ENCODE results near the gene MAP4K5. TPM values are rescaled to one million over a fixed set of nuclear protein-coding genes. Genes with fewer than 3 reads are reported as not detected.
"Not testable (repeated sequence)": the region's sequence is repeated elsewhere in the genome, so short reads cannot be mapped to it uniquely, and the experiment has no call there.

Gene MAP4K5
- total RNA-seq, 1 donor from 2014 or later = 87.5 TPM

- DNase-seq (ENCODE audit: low read depth) = peak; percentile 53
These were observed 521 bp downstream of the MAP4K5 start for GRCh38 chr14:50531595-50532501.

GRCh38 chr14:50530794-50531365 lies 1.5 kb downstream of the MAP4K5 start:
- DNase-seq (ENCODE audit: low read depth) = no peak

- DNase-seq (ENCODE audit: low read depth) = no peak
These were observed 2.0 kb downstream of the MAP4K5 start for GRCh38 chr14:50530358-50530757.

- DNase-seq (ENCODE audit: low read depth) = no peak
These were observed 2.8 kb downstream of the MAP4K5 start for GRCh38 chr14:50529288-50530179.

- no peak for DNase-seq (ENCODE audit: low read depth)
These were observed 4.4 kb downstream of the MAP4K5 start for GRCh38 chr14:50528000-50528399.

GRCh38 chr14:50524731-50525515 lies 7.4 kb downstream of the MAP4K5 start:
- no peak for DNase-seq (ENCODE audit: low read depth)

GRCh38 chr14:50524060-50524459 lies 8.3 kb downstream of the MAP4K5 start:
- no peak for DNase-seq (ENCODE audit: low read depth)

GRCh38 chr14:50523271-50524041 lies 8.9 kb downstream of the MAP4K5 start:
- no peak for DNase-seq (ENCODE audit: low read depth)

- DNase-seq (ENCODE audit: low read depth) = no peak
These were observed 10.4 kb downstream of the MAP4K5 start for GRCh38 chr14:50521912-50522341.

GRCh38 chr14:50520947-50521815 lies 11.2 kb downstream of the MAP4K5 start:
- DNase-seq (ENCODE audit: low read depth) = peak; percentile 53

GRCh38 chr14:50516091-50516490 lies 16.3 kb downstream of the MAP4K5 start:
- no peak for DNase-seq (ENCODE audit: low read depth)

GRCh38 chr14:50512463-50512862 lies 19.9 kb downstream of the MAP4K5 start:
- no peak for DNase-seq (ENCODE audit: low read depth)

GRCh38 chr14:50510157-50510556 lies 22.2 kb downstream of the MAP4K5 start:
- DNase-seq (ENCODE audit: low read depth) = no peak

GRCh38 chr14:50507078-50507477 lies 25.3 kb downstream of the MAP4K5 start:
- not testable (repeated sequence) for DNase-seq (ENCODE audit: low read depth)

GRCh38 chr14:50501642-50502041 lies 30.7 kb downstream of the MAP4K5 start:
- DNase-seq (ENCODE audit: low read depth) = peak; percentile 76

GRCh38 chr14:50497351-50497750 lies 35.0 kb downstream of the MAP4K5 start:
- DNase-seq (ENCODE audit: low read depth) = peak; percentile 3

- peak; percentile 5 for DNase-seq (ENCODE audit: low read depth)
These were observed 42.5 kb downstream of the MAP4K5 start for GRCh38 chr14:50489851-50490250.

- no peak for DNase-seq (ENCODE audit: low read depth)
These were observed 43.8 kb downstream of the MAP4K5 start for GRCh38 chr14:50488521-50488920.

- no peak for DNase-seq (ENCODE audit: low read depth)
These were observed 53.3 kb downstream of the MAP4K5 start for GRCh38 chr14:50479041-50479440.
